Type B pancreatic cell (in vitro differentiated cells): ENCODE measurements around the gene CPEB3. TPM values are rescaled to one million over a fixed set of nuclear protein-coding genes. Genes with fewer than 3 reads are reported as not detected.

Experiments used
- DNase-seq: peaks from one replicate; pipeline ENCODE4 v3.0.0; 2021; ENCODE audit warnings: mixed read lengths; ENCODE audit not compliant: unreplicated experiment; ENCODE audit errors: extremely low spot score
- H3K27ac Mint-ChIP-seq: 2 replicates; pipeline ENCODE4 v1.8.0; 2021; ENCODE audit warnings: mild to moderate bottlenecking, mixed read lengths
- H3K27me3 Mint-ChIP-seq: 2 replicates; pipeline ENCODE4 v1.8.0; 2021; ENCODE audit warnings: mixed read lengths
- H3K36me3 Mint-ChIP-seq: 2 replicates; pipeline ENCODE4 v1.8.0; 2021; ENCODE audit warnings: mixed read lengths
- H3K4me1 Mint-ChIP-seq: one replicate; pipeline ENCODE4 v1.8.0; 2021; ENCODE audit warnings: mixed read lengths; ENCODE audit not compliant: unreplicated experiment
- H3K4me3 Mint-ChIP-seq: 2 replicates; pipeline ENCODE4 v1.8.0; 2021; ENCODE audit warnings: mild to moderate bottlenecking, mixed read lengths
- H3K9me3 Mint-ChIP-seq: 2 replicates; pipeline ENCODE4 v1.8.0; 2021; ENCODE audit warnings: mixed read lengths
- CTCF ChIP-seq: fragments of 200-600 bp; sonication (generic); conservative IDR thresholded peaks from 2 replicates; pipeline ENCODE4 v1.5.0; 2021; ENCODE audit warnings: antibody characterized with exemption, mild to moderate bottlenecking
- total RNA-seq: library from RNA; stranded (reverse); gene quantifications from 2 replicates; pipeline ENCODE4 v1.2.1, GENCODE V29; 2021; ENCODE audit warnings: low replicate concordance

The CPEB3 gene
- total RNA-seq, 1 donor from 2014 or later: 2.3 TPM

DNA sequence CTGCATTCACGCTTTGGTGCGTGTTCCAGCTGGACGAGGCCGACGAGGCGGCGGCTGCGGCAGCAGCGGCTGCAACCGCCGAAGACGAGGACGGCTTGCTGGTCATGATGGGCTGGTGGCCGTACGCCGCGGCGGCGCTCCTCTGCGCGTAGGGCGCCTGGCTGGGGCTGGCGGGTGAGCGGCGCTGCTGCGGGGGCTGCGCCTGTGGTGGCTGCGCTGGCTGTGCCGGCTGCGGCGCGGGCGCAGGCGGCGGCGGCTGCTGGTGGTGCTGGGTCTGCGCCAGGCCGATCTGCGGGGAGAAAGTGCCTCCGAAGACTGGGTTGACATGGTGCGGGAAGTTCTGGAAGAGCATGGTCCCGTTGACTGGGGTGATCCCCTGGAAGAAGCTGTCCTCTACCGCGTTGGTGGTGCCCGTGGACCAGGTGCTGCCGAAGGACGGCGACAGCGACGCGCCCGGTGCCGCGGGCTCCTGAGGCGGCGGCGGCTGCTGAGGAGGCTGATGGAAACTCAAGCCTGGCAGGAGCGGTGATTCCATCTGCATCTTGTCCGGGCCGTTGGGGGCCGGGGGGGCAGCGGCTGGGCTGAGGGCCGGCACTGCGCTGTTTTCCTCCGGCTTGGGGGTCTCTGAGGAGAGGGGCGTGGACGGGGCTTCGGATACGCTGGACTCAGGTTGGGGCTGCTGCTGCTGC lies 51.1 kb downstream of the CPEB3 start:
- H3K4me3 Mint-ChIP-seq: peak overlapping the region; percentile 93
- H3K27me3 Mint-ChIP-seq: peaks cover 38% of the 10 kb centered on the region
- TF ChIP-seq CTCF: no peak
- H3K36me3 Mint-ChIP-seq: no peaks in the 10 kb centered on the region
- H3K4me1 Mint-ChIP-seq: peaks cover 23% of the 10 kb centered on the region
- H3K9me3 Mint-ChIP-seq: no peaks in the 10 kb centered on the region
- DNase-seq: peak; percentile 72
- H3K27ac Mint-ChIP-seq: peak overlapping the region; percentile 94

DNA sequence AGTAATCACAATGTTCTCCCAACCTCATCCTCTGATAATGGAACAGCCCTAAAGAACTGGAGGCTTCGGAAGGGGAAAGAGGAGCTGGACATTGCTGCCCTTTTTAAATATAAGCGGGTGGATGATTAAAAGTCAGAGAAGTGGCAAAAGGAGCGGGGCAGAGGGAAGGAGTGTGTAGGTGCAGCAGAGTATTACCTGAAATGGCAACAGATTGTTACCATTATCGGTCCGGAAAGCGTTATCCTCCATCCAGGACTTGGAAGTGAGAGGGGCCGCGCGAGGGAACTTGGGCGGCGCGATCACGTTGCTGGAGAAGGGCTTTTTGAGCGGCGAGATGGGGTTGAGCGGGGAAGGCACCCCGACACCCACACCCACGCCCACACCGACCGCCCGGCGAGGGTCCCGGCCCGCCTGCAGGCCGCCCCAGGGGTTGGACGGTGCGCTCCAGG lies 51.7 kb downstream of the CPEB3 start:
- DNase-seq: no peak
- Mint-ChIP-seq H3K36me3 (no peaks in the 10 kb centered on the region), H3K4me1 (peaks cover 23% of the 10 kb centered on the region), H3K4me3 (peak overlapping the region; percentile 90), H3K9me3 (no peaks in the 10 kb centered on the region), H3K27me3 (peaks cover 38% of the 10 kb centered on the region), H3K27ac (peak overlapping the region; percentile 86)
- TF ChIP-seq CTCF: no peak

DNA sequence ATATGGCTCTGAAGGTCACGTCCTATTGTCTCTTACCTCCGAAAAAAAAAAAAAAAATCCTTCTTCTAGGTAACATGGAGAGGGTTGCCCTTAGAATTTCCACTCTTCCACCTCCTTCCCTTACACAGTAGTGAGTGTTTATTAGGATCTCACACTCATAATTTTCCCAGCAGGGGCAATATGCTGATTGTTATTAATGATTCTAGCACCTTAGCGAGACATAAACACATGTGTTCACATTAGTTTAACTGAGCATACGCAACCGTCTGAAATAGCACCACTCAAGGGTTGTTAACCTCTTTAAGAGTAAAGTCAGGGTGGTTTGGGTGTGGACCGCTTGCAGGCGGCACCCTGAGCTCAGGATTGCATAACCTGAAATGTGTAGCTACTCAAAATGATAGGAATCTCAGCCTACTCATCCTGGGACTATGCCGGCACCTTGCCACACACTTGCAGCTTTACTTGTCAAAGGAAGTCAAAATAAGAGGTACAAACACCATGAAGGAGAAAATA lies 52.2 kb downstream of the CPEB3 start:
- H3K36me3 Mint-ChIP-seq: no peaks in the 10 kb centered on the region

GRCh38 chr10:92238054-92238585 lies 52.8 kb downstream of the CPEB3 start:
- TF ChIP-seq CTCF: no peak
- no peak for DNase-seq
- Mint-ChIP-seq H3K27ac (peak overlapping the region; percentile 86), H3K9me3 (no peaks in the 10 kb centered on the region), H3K27me3 (peaks cover 38% of the 10 kb centered on the region), H3K4me1 (peaks cover 17% of the 10 kb centered on the region), H3K36me3 (no peaks in the 10 kb centered on the region), H3K4me3 (peak overlapping the region; percentile 90)

More for the DNA sequence above, 52.2 kb downstream of the CPEB3 start:
- H3K27ac Mint-ChIP-seq: peak overlapping the region; percentile 86
- H3K4me1 Mint-ChIP-seq: peaks cover 22% of the 10 kb centered on the region
- no peaks in the 10 kb centered on the region for H3K9me3 Mint-ChIP-seq
- peaks cover 38% of the 10 kb centered on the region for H3K27me3 Mint-ChIP-seq
- no peak for DNase-seq
- TF ChIP-seq CTCF: no peak
- H3K4me3 Mint-ChIP-seq: peak overlapping the region; percentile 90

DNA sequence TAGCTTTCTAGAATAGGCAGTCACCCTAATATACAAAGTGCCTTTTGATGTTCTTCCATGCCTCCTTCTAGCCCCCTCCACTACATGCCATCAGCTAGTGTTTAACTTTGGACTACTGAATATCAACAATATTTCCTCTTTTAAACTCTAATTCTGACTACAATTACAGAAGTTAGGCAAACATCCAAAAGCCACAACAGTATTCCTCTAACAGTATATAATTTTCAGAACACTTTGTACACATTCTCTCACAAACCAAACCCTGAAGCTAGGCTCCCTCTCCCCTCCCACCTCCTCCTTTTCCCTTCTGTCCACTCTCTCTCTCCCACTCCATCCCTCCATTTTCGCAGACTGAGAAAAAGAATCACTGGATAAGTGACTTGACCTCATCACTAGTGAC lies 59.7 kb downstream of the CPEB3 start:
- H3K4me1 Mint-ChIP-seq: no peaks in the 10 kb centered on the region
- TF ChIP-seq CTCF: no peak
- H3K27ac Mint-ChIP-seq: no peak overlapping the region
- H3K36me3 Mint-ChIP-seq: peaks cover 4% of the 10 kb centered on the region
- H3K4me3 Mint-ChIP-seq: no peak overlapping the region
- no peaks in the 10 kb centered on the region for H3K9me3 Mint-ChIP-seq
- no peak for DNase-seq
- no peaks in the 10 kb centered on the region for H3K27me3 Mint-ChIP-seq
